HG03066 (cell line): Measurements from ENCODE around the gene MT2A.

Experiments used
- ATAC-seq: cut with Tn5 transposase; IDR thresholded peaks from one replicate; pipeline ENCODE4 v1.9.1; 2021; ENCODE audit warnings: low read depth; ENCODE audit not compliant: unreplicated experiment

Gene MT2A

DNA sequence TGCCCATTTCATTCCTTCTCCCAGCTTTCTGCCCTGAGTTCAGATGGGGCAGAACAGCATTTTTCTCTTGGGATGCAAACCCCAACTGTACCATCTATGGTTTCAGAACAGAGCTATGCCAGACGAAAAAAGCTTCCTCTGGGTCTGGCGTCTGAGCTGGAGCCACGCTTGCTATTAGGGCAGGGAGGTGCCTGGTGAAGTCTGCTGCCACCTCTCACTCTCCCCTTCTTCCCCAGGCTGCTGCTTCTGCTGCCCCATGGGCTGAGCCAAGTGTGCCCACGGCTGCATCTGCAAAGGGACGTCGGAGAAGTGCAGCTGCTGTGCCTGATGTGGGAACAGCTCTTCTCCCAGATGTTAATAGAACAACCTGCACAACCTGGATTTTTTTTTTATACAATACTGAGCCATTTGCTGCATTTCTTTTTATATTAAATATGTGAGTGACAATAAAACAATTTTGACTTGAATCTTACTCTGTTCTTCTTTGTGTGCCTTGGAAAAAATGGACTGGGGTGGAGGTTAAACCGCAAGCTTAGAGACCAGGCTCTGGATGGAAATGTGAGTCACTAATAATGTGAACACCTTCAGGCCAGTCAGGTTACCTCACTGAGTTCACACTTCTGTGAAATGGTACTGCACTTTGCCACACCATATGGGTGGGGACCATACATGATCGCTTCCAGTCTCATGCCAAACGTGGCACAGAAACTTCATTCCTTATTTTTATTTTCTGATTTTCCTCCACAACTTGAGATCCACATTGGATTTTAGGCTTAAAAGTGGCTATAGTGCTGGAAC lies 28.4 kb downstream of the MT2A start:
- ATAC-seq: no peak

GRCh38 chr16:56637814-56638750 lies 29.7 kb downstream of the MT2A start, which contains the start of gene MT1A:
TSS of gene MT1A (plus strand) at chr16:56638666. CDS start at chr16:56638739, 73 bp downstream.
- ATAC-seq: no peak

GRCh38 chr16:56639045-56639444 lies 30.7 kb downstream of the MT2A start:
- no peak for ATAC-seq

- ATAC-seq: no peak
These were observed 31.7 kb downstream of the MT2A start for GRCh38 chr16:56640076-56640475.

DNA sequence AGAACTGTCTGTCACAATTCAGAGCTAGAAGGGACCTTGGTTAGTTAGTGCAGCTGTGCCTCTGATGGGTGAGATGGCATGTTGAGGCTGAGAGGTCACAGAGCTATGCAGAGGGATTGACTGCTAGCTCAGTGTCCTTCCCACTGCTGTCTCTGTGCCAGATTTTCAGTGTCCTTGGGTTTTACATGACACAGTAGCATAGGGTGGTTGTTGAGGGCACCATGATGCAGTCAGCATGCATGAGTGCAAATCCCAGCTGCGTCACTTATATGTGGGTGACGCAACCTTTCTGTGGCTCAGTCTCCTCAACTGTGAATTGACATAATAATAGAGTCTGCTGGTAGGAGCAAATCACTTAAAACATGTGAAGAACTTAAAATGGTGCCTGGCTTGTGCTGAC lies 32.8 kb downstream of the MT2A start:
- no peak for ATAC-seq

GRCh38 chr16:56643080-56643778 lies 34.8 kb downstream of the MT2A start:
- no peak for ATAC-seq

GRCh38 chr16:56643833-56644232 lies 35.4 kb downstream of the MT2A start:
- no peak for ATAC-seq

- no peak for ATAC-seq
These were observed 36.9 kb downstream of the MT2A start for GRCh38 chr16:56645311-56645710.

DNA sequence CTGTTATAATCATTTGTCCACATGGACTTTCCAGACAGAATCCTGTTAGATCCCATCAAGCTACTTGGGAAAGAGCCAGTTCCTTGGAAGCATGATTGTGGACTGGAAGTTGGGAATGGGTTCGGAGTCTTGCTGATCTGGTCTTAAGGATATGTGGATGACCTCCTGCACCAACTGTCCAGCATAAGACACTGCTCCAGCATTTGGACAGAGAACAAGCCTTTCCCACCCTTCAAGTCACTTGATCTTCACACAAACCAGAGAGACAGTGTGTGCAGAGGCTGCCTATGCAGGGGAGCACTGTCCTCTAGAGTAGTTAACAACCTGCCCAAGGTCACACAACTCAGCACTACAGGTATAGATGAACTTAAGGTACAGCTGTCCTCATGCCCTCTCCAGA lies 37.5 kb downstream of the MT2A start:
- no peak for ATAC-seq

DNA sequence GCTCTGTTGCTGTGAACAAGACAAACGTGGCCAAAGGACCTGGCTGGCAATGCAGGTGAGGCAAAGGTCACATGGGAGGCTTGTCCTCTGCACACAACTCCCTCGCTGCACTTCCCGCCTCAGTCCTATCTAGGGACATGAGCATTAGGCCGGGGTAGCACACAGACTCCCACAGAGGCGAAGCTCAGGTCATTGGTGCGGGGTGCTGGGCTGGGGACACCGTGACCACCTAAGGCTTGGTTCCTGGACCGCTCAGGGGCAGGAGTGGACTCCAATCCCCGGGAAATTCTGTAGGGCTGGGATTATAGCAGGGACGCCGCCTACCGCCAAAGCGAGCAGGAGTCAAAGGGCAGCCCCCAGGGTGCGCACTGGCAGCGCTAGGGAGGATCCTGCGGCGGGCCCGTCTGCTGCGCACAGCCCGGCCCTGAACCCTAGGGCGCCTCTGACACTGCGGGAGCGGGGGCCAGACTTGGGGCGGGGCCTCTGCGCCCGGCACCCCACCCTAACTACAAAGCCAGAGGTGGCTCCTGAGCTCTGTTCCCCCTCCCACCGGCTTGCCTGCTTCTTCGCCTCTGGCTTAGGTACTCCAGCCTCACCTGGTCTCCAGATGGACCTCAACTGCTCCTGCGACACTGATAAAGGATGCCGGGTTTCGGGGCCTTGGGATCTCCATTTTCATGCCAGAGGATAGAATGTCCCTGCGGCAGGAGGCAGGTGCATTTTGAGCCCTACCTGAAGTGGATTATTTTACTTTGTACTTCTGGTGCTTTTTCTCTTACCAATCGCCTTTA lies 39.5 kb downstream of the MT2A start:
- ATAC-seq: no peak

DNA sequence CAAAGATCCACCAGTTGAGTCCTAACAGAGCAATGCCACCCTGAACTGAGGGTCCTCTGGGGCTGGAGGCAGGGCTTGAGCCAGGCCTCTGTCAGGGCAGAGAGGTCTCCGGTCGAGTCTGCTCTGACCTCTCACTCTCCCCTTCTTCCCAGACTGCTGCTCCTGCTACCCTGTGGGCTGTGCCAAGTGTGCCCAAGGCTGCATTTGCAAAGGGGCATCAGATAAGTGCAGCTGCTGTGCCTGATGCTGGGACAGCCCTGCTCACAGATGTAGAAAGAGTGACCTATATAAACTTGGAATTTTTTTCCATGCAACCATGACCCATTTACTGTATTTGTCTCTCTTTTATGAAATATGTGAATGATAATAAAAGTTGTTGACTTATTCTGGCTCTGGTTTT lies 40.9 kb downstream of the MT2A start:
- no peak for ATAC-seq

GRCh38 chr16:56649820-56650219 lies 41.4 kb downstream of the MT2A start:
- ATAC-seq: no peak

DNA sequence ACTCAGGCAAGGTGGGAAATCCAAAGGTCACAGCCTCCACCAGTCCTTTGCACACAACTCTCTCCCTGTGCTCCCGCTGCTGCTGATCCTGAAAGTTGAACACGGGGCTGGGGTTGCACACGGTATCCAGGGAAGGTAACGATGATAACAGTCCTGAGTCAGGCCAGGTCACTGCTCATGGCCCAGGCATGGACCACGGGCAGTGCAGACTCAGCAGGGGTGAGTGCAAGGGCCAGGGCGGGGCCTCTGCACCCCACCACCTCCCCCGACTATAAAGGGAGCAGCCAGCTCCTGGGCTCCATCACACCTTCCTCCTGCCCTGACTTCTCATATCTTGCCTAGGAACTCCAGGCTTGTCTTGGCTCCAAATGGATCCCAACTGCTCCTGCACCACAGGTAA lies 43.2 kb downstream of the MT2A start, which contains the start of gene MT1B:
Gene MT1B (plus strand): TSS at position 301 of the 400 bp plus-strand sequence. CDS start 68 bp downstream, at position 369.
- ATAC-seq: no peak

GRCh38 chr16:56652600-56652999 lies 44.2 kb downstream of the MT2A start:
- ATAC-seq: no peak

DNA sequence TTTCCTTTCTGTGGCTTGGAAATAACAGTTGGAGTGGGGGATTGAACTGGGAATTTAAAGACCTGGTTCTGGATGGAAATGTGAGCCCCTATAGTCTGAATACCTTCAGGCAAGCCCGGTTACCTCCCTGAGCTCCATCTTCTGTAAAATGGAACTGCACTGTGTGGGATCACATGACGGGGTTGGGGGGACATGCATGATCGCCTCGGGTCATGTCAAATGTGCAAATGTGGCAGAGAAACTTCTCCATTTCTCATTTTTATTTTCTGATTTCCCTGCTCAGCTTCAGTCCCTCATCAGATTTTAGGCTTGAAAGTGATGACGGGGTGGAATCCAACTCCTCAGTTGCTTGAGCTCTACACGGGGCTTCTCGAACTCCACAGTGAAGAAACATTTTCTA lies 44.8 kb downstream of the MT2A start:
- no peak for ATAC-seq

- ATAC-seq: no peak
These were observed 49.4 kb downstream of the MT2A start, which contains the start of gene MT1F for GRCh38 chr16:56657555-56658326. TSS of gene MT1F (plus strand) at chr16:56657959. CDS start at chr16:56658059, 100 bp downstream.

DNA sequence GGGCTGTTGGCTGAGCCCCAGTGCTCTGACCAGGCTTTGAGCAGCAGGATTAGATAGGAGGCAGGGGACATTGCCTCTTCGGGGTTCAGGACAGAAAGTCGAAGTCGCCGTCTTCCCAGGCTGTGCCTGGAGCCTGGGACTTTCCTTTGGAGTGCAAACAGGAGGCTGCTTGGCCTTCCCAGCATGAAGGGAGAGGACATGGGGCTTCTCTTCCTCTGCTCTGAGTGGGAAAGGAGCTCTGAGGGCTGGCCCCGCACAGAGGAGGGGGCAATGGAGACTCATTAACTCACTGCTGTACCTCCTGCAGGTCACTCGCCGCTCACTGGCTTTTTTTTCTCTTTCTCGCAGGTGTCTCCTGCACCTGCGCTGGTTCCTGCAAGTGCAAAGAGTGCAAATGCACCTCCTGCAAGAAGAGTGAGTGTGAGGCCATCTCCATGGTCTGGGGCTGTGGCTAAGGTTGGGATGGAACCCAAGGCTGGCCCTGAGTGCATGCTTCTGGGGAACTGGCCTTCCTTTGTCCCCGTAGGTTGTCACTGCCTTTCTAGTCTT lies 50.0 kb downstream of the MT2A start:
- ATAC-seq: no peak
